ENCODE data around the gene PRM3.

The PRM3 gene

DNA sequence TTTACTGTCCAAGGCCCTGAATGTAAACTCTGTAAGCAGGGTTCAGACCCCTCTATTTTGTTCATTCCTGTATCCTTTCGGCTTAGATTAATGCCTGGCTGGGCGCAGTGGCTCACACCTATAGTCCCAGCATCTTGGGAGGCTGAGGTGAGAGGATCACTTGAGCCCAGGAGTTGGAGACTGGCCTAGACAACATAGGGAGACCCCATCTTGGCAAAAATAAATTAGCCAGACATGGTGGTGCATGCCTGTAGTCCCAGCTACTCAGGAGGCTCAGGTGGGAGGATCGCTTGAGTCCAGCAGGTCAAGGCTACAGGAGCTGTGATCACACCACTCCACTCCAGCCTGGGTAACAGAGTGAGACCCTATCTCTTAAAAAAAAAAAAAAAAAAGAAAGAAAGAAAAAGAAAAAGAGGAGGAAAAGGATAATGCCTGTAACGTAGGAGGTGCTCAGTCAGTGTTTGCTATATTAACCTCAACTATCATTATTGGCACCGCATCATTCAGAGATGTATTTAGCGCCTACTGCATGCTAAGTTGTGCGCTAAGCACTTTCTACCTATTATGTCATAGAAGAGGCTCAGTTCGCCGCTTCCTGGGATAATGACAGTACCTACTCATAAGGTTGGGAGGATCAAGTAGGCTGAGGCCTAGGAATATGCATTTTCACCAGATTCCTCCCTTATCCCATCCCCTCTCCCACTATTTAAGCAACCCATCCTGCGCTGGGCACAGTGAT, 22.5 kb downstream of the PRM3 start:
- no peaks in the 10 kb centered on the region for H3K27me3 Mint-ChIP-seq
- peak overlapping the region; percentile 97 for H3K27ac Mint-ChIP-seq
- peaks cover 37% of the 10 kb centered on the region for H3K4me1 Mint-ChIP-seq (ENCODE audit: low read depth)
- peak overlapping the region; percentile 93 for H3K4me3 Mint-ChIP-seq
- peaks cover 15% of the 10 kb centered on the region for H3K36me3 Mint-ChIP-seq
- H3K9me3 Mint-ChIP-seq (ENCODE audit: low read depth) = no peaks in the 10 kb centered on the region

DNA sequence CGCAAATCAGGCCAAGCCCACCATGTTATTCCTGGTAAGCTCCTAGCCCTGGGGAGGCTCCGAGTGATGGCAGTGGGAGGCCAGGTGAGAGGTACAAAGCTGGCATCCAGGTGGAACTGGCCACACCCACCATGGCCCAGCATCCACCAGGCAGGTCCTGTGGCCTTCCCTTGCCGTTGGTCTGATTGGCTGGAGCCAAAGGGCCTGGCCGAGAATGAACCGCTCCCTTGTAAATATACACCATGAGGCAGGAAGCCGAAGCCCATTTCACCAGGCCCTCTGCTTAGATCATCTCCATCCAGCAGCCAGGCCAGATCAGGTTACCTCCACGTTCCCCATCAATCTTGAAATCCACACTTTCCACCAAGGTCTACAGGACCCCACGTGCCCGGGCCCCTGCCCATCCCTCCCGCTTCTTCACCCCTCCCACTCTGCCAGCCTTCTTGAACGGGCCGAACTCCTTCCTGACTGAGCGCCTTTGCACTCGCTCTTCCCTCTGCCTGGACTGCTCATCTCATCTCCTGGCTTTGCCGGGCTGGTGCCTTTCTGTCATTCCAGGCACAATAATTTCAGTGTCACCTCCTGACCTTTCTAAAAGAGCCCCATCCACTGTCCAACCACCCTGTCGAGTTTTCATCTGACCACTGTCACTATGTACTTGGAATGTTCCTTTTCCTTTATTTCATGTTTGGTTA, 23.2 kb downstream of the PRM3 start:
- Mint-ChIP-seq H3K4me3 (peak overlapping the region; percentile 32), H3K27ac (peak overlapping the region; percentile 79), H3K4me1 (ENCODE audit: low read depth) (peaks cover 42% of the 10 kb centered on the region), H3K27me3 (no peaks in the 10 kb centered on the region), H3K36me3 (peaks cover 15% of the 10 kb centered on the region), H3K9me3 (ENCODE audit: low read depth) (no peaks in the 10 kb centered on the region)

DNA sequence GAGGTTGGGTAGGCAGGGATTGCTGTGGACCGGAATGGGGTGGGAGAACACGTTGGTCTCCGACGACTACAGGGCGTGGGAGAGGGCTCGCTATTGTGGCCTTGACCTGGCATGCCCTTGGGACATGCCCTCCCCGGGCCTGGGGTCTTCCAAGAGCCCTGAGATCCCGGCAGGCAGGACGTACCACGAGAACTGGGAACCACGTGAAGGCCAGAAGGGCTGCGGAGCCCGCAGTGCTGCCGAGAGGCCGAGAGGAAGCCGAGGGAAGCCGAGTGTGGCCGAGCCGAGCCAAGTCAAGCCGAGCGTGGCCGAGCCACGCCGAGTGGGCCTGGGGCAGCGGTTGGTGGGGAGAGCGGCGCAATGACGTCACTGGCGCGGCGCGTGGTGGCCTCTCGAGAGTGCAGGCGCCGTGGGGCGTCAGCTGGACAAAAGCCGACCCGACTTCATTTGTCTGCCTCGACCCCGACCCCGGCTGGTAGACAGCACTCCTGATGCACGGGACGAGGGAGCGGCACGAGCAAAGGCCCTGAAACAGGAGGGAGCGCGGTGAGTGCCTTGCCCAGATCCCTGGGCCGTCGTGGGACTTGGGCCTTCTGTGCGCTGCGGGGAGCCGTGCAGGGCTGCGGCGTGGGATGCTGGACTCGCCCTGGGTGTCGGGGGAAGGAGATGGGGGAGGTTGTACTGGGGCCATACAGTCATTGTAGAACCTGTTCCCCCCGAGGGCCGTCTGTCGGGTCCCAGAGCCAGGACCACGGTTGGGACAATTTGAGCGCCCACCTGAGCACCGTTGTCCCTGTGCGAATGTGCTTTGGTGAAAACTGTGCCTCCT, 24.0 kb downstream of the PRM3 start:
- Mint-ChIP-seq H3K4me1 (ENCODE audit: low read depth) (peaks cover 42% of the 10 kb centered on the region), H3K9me3 (ENCODE audit: low read depth) (no peaks in the 10 kb centered on the region), H3K36me3 (peaks cover 15% of the 10 kb centered on the region), H3K4me3 (no peak overlapping the region), H3K27ac (peak overlapping the region; percentile 29), H3K27me3 (no peaks in the 10 kb centered on the region)

DNA sequence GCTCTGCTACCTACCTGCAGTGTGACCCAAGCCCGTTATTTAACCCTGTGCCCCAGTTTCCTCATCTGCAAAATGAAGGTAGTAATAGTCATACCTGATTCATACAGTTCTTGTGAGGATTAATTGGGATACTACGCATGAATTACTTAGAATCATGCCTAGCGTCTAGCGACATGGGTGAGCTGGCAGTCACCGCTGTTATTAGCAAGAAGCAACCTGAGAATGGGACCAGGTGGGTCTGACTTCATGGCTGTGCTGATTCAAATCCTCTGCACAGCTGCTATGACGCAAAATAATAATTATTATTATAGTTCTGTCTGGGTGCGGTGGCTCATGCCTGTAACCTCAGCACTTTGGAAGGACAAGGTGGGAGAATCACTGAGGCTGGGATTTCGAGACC, 25.3 kb downstream of the PRM3 start:
- Mint-ChIP-seq H3K4me3 (no peak overlapping the region), H3K4me1 (ENCODE audit: low read depth) (peaks cover 37% of the 10 kb centered on the region), H3K36me3 (peaks cover 8% of the 10 kb centered on the region), H3K27me3 (no peaks in the 10 kb centered on the region), H3K27ac (peak overlapping the region; percentile 16), H3K9me3 (ENCODE audit: low read depth) (no peaks in the 10 kb centered on the region)

DNA sequence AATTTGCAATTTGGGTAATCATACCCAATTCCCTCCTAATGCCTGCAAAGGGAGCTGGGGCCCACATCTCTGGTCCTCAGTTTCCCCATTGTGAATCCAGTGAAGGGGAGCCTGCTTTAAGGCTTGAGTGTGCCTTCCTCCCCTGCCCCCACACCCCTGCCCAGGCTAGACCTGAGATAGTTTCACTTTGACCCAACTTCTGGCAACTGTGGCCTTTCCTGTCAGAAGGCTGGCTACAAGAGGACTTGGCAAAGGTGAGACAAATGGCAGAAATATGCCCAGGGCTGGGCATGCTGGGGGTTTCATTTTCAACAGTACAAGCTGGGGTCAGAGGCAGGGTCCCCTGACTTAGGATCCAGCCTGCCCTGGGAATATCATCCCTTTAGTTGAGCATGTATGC, 27.4 kb downstream of the PRM3 start:
- H3K27me3 Mint-ChIP-seq = no peaks in the 10 kb centered on the region
- H3K9me3 Mint-ChIP-seq (ENCODE audit: low read depth) = no peaks in the 10 kb centered on the region
- peaks cover 4% of the 10 kb centered on the region for H3K36me3 Mint-ChIP-seq
- H3K27ac Mint-ChIP-seq = no peak overlapping the region
- no peak overlapping the region for H3K4me3 Mint-ChIP-seq
- H3K4me1 Mint-ChIP-seq (ENCODE audit: low read depth) = peaks cover 20% of the 10 kb centered on the region

DNA sequence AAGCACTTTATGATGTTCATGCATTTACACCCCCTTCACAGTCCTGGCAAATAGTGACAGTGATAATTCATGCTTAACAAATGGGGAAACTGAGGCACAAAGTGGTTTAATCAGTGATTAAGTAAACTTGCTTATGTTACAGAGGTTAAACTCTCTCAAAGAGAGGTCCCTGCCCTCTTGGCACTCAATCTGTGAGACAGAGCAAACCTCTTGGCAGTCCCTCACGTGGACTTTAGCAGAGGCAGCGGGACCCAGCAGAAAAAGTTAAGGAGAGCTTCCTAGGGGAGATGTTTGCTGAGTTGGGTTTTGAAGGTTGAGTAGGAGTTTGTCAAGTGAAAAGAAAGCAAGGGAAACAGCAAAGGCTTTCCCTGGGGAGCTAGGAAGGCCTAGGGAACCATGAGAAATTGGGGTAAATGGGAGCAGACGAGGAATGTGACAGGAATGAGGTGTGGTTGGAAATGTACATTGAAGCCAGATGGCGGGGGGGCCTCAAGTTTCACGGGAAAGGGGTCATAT, 28.1 kb downstream of the PRM3 start:
- Mint-ChIP-seq H3K4me3 (no peak overlapping the region), H3K27ac (peak overlapping the region; percentile 47), H3K4me1 (ENCODE audit: low read depth) (peaks cover 20% of the 10 kb centered on the region), H3K9me3 (ENCODE audit: low read depth) (no peaks in the 10 kb centered on the region), H3K36me3 (peaks cover 1% of the 10 kb centered on the region), H3K27me3 (no peaks in the 10 kb centered on the region)

DNA sequence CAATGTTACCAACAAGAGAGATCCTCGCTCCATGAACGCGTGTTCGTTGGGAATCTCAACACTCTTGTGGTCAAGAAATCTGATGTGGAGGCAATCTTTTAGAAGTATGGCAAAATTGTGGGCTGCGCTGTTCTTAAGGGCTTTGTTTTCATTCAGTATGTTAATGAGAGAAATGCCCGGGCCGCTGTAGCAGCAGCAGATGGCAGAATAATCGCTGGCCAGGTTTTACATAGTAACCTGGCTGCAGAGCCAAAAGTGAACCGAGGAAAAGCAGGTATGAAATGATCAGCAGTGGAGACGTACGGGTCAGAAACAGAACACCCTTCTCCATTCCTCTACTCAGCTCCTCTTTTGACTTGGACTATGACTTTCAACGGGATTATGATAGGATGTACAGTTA, 30.8 kb downstream of the PRM3 start:
- Mint-ChIP-seq H3K4me3 (no peak overlapping the region), H3K36me3 (no peaks in the 10 kb centered on the region), H3K9me3 (ENCODE audit: low read depth) (no peaks in the 10 kb centered on the region), H3K27me3 (no peaks in the 10 kb centered on the region), H3K4me1 (ENCODE audit: low read depth) (peaks cover 27% of the 10 kb centered on the region), H3K27ac (no peak overlapping the region)

DNA sequence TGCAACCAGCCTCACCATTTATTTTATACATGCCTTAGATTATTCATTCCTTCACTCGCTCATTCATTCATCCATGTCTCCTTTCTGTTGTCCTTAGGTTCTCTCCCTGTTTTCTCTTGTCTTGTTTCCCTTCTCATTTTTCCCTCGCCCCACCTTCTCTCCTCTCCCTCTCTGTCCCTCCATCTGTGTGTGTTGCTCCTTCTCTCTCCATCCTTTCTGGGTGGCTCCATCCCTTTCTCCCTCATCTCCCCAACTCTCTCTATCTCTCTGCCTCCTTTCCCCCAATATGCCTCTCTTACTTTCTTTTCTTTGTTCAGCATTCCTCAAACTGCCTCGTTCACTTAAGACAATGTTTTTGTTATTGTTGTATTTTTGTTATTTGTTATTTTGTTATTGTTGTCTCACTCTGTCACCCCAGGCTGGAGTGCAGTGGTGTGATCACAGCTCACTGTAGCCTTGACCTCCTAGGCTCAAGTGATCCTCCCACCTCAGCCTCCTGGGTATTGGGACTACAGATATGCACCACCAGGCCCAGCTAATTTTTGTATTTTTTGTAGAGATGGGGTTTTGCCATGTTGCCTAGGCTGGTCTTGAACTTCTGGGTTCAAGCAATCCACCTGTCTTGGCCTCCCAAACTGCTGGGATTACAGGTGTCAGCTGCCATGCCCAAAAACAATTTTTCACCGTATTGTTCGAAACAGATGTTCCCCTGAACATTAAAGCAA, 31.8 kb downstream of the PRM3 start:
- no peaks in the 10 kb centered on the region for H3K27me3 Mint-ChIP-seq
- H3K36me3 Mint-ChIP-seq = no peaks in the 10 kb centered on the region
- H3K4me1 Mint-ChIP-seq (ENCODE audit: low read depth) = peaks cover 29% of the 10 kb centered on the region
- no peaks in the 10 kb centered on the region for H3K9me3 Mint-ChIP-seq (ENCODE audit: low read depth)
- no peak overlapping the region for H3K27ac Mint-ChIP-seq
- no peak overlapping the region for H3K4me3 Mint-ChIP-seq

DNA sequence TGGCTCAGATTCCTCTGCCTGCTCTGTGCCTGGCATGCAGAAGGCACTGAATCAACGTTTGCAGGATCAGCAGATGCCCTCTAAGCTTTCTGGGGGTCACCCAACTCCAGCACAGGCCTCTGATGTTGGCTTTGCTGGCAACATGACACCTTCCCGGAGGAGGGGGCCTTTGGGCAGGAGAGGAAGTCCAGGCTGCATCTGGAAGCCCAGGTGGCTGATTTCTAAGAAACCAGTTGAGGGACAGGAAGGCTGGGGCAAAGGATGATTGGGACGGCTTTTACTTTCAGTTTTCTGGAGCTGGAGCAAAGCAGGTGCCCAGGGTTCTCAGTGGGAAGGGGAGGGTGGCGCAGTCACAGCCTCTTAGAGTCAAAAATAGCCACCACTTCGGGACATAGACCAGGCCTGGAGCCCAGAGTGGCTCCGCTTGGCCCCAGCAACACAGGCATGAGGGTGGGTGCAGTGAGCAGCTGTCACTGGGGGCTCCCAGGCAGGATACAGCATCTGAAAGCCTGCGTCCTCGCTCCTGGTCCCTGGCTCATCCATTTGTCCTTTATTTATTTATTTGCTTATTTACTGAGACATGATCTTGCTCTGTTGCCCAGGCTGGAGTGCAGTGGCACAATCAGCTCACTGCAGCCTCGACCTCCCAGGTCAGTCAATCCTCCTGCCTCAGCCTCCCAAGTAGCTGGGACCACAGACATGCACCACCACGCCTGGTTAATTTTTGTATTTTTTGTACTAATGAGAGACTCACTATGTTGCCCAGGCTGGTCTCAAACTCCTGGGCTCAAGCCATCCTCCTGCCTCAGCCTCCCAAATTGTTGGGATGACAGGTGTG, 32.6 kb downstream of the PRM3 start:
- Mint-ChIP-seq H3K4me1 (ENCODE audit: low read depth) (peaks cover 28% of the 10 kb centered on the region), H3K9me3 (ENCODE audit: low read depth) (no peaks in the 10 kb centered on the region), H3K36me3 (no peaks in the 10 kb centered on the region), H3K27ac (peak overlapping the region; percentile 72), H3K4me3 (no peak overlapping the region), H3K27me3 (no peaks in the 10 kb centered on the region)

DNA sequence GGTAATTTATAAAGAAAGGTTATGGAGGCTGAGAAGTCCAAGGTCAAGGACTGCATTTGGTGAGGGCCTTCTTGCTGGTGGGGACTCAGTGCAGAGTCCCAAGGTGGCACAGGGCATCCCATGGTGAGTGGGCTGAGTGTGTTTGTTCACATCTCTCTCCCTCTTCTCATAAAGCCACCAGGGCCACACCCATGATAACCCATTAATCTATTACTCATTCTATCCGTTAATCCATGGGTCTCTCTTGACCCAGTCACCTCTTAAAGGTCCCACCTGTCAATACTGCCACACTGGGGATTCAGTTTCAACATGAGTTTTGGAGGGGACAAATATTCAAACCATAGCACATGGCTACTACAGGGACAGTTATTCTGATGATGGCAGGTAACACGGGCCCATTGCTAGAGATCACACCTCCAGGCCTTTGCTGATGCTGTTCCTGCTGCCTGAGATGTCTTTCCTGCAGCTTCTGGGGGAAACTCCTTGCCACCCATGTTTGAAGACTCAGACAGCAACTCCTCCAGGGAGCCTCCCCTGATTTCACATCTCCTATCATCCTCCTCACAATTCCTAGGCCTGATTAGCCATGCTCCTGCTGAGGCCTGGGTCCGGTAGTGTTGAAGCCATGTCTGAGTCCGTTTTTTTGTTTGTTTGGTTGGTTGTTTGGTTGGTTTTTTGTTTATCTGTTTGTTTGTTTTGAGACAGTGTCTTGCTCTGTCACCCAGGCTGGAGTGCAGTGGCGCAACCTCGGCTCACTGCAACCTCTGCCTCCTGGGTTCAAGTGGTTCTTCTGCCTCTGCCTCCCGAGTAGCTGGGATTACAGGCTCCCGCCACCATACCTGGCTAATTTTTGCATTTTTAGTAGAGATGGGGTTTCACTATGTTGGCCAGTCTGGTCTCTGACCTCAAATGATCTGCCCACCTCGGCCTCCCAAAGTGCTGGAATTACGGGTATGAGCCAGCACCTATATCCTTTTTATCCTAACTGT, 33.5 kb downstream of the PRM3 start:
- H3K9me3 Mint-ChIP-seq (ENCODE audit: low read depth) = no peaks in the 10 kb centered on the region
- peak overlapping the region; percentile 80 for H3K27ac Mint-ChIP-seq
- H3K4me1 Mint-ChIP-seq (ENCODE audit: low read depth) = peaks cover 30% of the 10 kb centered on the region
- no peak overlapping the region for H3K4me3 Mint-ChIP-seq
- no peaks in the 10 kb centered on the region for H3K27me3 Mint-ChIP-seq
- H3K36me3 Mint-ChIP-seq = no peaks in the 10 kb centered on the region

DNA sequence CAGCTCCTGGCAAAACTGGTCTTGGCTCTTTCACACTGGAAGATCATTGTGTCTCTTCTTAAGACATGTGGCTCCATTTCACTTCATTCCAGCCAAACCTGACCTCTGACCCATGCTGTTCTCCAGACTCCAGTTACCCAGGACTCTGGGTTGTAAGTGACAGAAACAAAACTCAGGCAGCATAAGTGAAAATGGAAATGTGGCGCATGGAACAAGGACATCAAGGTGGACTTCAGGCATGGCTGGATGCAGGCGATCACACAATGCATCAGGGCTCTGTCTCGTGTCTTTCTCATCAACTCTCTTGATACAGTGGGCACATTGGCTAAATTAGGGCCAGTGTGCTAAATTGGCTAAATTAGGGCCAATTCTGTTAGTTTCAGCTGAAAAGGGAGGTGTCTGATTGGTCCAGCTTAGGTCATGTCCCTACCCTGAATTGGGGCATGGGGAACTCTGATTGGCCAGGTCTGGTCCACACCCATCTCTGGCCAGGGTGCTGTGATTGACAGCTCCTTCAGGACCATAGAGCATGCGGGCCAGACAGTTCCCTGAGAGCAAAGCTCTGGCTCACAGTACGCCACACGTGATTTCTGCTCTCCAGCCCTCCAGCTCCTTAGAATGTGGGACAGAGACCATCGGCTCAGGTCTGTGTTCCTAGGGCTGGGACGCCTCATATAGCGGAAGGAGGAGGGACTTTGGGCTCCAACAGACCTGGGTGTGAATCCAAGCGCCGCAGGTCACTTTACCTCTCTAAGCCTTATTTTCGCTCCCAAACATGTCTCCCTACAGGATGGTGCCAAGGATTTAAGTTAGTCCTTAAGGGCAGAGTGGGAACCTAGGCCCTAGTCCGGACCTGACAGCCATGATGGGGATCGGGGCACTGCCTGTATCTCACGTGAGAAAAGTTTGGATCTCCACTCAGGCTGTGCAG, 34.9 kb downstream of the PRM3 start:
- no peak overlapping the region for H3K4me3 Mint-ChIP-seq
- no peaks in the 10 kb centered on the region for H3K27me3 Mint-ChIP-seq
- no peaks in the 10 kb centered on the region for H3K9me3 Mint-ChIP-seq (ENCODE audit: low read depth)
- H3K4me1 Mint-ChIP-seq (ENCODE audit: low read depth) = peaks cover 42% of the 10 kb centered on the region
- H3K36me3 Mint-ChIP-seq = no peaks in the 10 kb centered on the region
- H3K27ac Mint-ChIP-seq = peak overlapping the region; percentile 28

Data from activated naive CD8-positive, alpha-beta T cell (primary cell).